GM12878 (cell line): ENCODE measurements around the gene SORCS2. TPM values are rescaled to one million over a fixed set of nuclear protein-coding genes. Genes with fewer than 3 reads are reported as not detected.

Source experiments
- ATAC-seq: fragments of 200-7000 bp; cut with Tn5 transposase; 3 replicates; pipeline ENCODE4 v1.9.1; 2020; ENCODE audit warnings: mild to moderate bottlenecking, moderate library complexity
- BruUV-seq: library from RNA; stranded (reverse); fragments of 400-500 nt; replicated peaks from 2 replicates; lab custom pipeline; 2021; lab: Mats Ljungman, UMichigan
- CTCF ChIA-PET: fragments of 300-600 bp; sonication (Branson Sonifier 250); formaldehyde crosslinking; extraction: SDS; loops from one replicate; lab custom pipeline; 2021; ENCODE audit warnings: inconsistent platforms; lab: Yijun Ruan, JAX
- POLR2A ChIA-PET: fragments of 350-600 bp; formaldehyde crosslinking; extraction: SDS; loops from one replicate; lab custom pipeline; 2021; ENCODE audit warnings: inconsistent platforms; lab: Charles Lee
- RAD21 ChIA-PET: fragments of 300-600 bp; sonication (Branson Sonifier 250); formaldehyde crosslinking; loops from one replicate; lab custom pipeline; 2023; ENCODE audit warnings: antibody characterized with exemption; ENCODE audit not compliant: unreplicated experiment; lab: Charles Lee
- SMC1A ChIA-PET: fragments of 300-600 bp; sonication (Branson Sonifier 250); formaldehyde crosslinking; loops from one replicate; lab custom pipeline; 2023; ENCODE audit not compliant: unreplicated experiment, uncharacterized antibody; lab: Charles Lee
- DNase-seq: peaks from one replicate; pipeline ENCODE4 v3.0.0-alpha.2; 2011; ENCODE audit warnings: low read depth, low spot score
- FAIRE-seq: peaks from 3 replicates; lab custom pipeline; 2011; peaks lifted over from hg19 to GRCh38; lab: Jason Lieb, UNC
- H2AFZ ChIP-seq: 2 replicates; pipeline ENCODE4 v1.6.0; 2011; ENCODE audit warnings: low read depth, low read length, control low read depth; ENCODE audit not compliant: control insufficient read depth
- H3K27ac ChIP-seq: 2 replicates; pipeline ENCODE4 v1.5.1; 2011; ENCODE audit warnings: control low read depth; ENCODE audit not compliant: control insufficient read depth, insufficient read depth
- H3K27me3 ChIP-seq, 2 experiments: replicated peaks in 1 of 2; 2 replicates each; pipeline versions ENCODE4 v1.6.0 to v1.6.1; 2011; ENCODE audit warnings: low read length in 1 of 2; ENCODE audit not compliant: control insufficient read depth in 2 of 2, insufficient read depth in 2 of 2
- H3K36me3 ChIP-seq, 2 experiments: 2 replicates each; pipeline ENCODE4 v1.5.1; 2011; ENCODE audit warnings: low read length in 1 of 2; ENCODE audit not compliant: control insufficient read depth in 2 of 2, insufficient read depth in 2 of 2
- H3K4me1 ChIP-seq: 2 replicates; pipeline ENCODE4 v1.6.1; 2011; ENCODE audit warnings: mild to moderate bottlenecking, low read length, moderate library complexity, mixed read lengths; ENCODE audit not compliant: control insufficient read depth, insufficient read depth
- H3K4me2 ChIP-seq: 2 replicates; pipeline ENCODE4 v1.6.0; 2011; ENCODE audit warnings: control low read depth; ENCODE audit not compliant: control insufficient read depth, insufficient read depth
- H3K4me3 ChIP-seq: fragments of 200-600 bp; sonication (generic); 2 replicates; pipeline ENCODE4 v1.5.1; 2016
- H3K79me2 ChIP-seq: 2 replicates; pipeline ENCODE4 v1.6.0; 2011; ENCODE audit warnings: low read length; ENCODE audit not compliant: control insufficient read depth, insufficient read depth
- H3K9ac ChIP-seq: 2 replicates; pipeline ENCODE4 v1.8.0; 2011; ENCODE audit warnings: low read length, control low read depth, mixed read lengths; ENCODE audit not compliant: control insufficient read depth, insufficient read depth
- H3K9me3 ChIP-seq: replicated peaks from 3 replicates; pipeline ENCODE4 v1.5.1; 2011; ENCODE audit warnings: mild to moderate bottlenecking, low read length; ENCODE audit not compliant: control insufficient read depth, insufficient read depth
- H4K20me1 ChIP-seq: 2 replicates; pipeline ENCODE4 v1.6.0; 2011; ENCODE audit not compliant: control insufficient read depth, insufficient read depth
- ATF7 ChIP-seq: fragments of 450-650 bp; IDR thresholded peaks from 2 replicates; pipeline ENCODE4 v1.6.1; 2016; ENCODE audit warnings: low read depth, mild to moderate bottlenecking
- BMI1 ChIP-seq: fragments of 450-650 bp; IDR thresholded peaks from 2 replicates; pipeline ENCODE4 v1.6.1; 2016; ENCODE audit warnings: mild to moderate bottlenecking, moderate library complexity, borderline replicate concordance
- FOXK2 ChIP-seq: fragments of 450-650 bp; IDR thresholded peaks from 2 replicates; pipeline ENCODE4 v1.6.1; 2017; ENCODE audit warnings: mild to moderate bottlenecking, moderate library complexity
- IRF4 ChIP-seq: IDR thresholded peaks from 2 replicates; pipeline ENCODE4 v1.6.1; 2011; ENCODE audit warnings: low read depth, low read length
- MEF2A ChIP-seq: IDR thresholded peaks from 2 replicates; pipeline ENCODE4 v1.6.1; 2011; ENCODE audit warnings: low read depth, mild to moderate bottlenecking, low read length, moderate library complexity; ENCODE audit not compliant: insufficient read depth
- RELA ChIP-seq: fragments of 450-650 bp; IDR thresholded peaks from 2 replicates; pipeline ENCODE4 v1.8.0; 2014; ENCODE audit warnings: borderline replicate concordance; ENCODE audit not compliant: partially characterized antibody
- SMAD1 ChIP-seq: fragments of 450-650 bp; IDR thresholded peaks from 2 replicates; pipeline ENCODE4 v1.6.1; 2018; ENCODE audit warnings: mild to moderate bottlenecking, low read depth; ENCODE audit not compliant: partially characterized antibody
- WGBS: methylation state at CpG from one replicate; pipeline ENCODE4 v1.1.6; 2016; ENCODE audit warnings: low lambda C conversion rate; ENCODE audit not compliant: insufficient replicate concordance, insufficient coverage; ENCODE audit errors: missing lambda C conversion rate; 5-methylcytosine and 5-hydroxymethylcytosine counted together
- in situ Hi-C: fragments of 300-500 bp; cut with MboI; formaldehyde crosslinking; loops from 9 replicates; pipeline ENCODE4 v1.14.3; 2018; ENCODE audit warnings: mixed read lengths
- intact Hi-C: fragments of 100-400 bp; cut with micrococcal nuclease; formaldehyde crosslinking; loops from one replicate; pipeline ENCODE4 v1.14.2; 2022; ENCODE audit not compliant: unreplicated experiment
- polyA plus RNA-seq, 11 experiments: library from polyadenylated mRNA; depleted of rRNA in 4 of 11; unstranded in 6 of 11; stranded (reverse) in 5 of 11; fragments of >200 nt; fragmentation: Nextera tagmentation in 4 of 11; fragmentation: Illumina TruSeq in 1 of 11; extraction: Ambion mirVana in 4 of 11; extraction: Trizol in 1 of 11; gene quantifications; 1 replicate in 1 of 11; 2 replicates in 10 of 11; pipeline versions ENCODE4 v1.2.1 to v1.2.3, GENCODE V29; 2011 to 2016; ENCODE audit warnings: inconsistent platforms in 2 of 11, missing spikeins in 2 of 11, low read depth in 1 of 11
- total RNA-seq, 4 experiments: library from RNA; depleted of rRNA in 3 of 4; stranded (reverse); fragments of >200 nt in 3 of 4; fragmentation: Illumina TruSeq in 1 of 4; extraction: Trizol in 1 of 4; gene quantifications; 2 replicates each; pipeline versions ENCODE4 v1.2.1 to v1.2.3, GENCODE V29; 2013 to 2021
- TF ChIP-seq, protein P1 (sequence below): IDR thresholded peaks from 2 replicates; pipeline ENCODE4 v1.6.1; 2011; ENCODE audit warnings: low read depth, mild to moderate bottlenecking, low read length, moderate library complexity, borderline replicate concordance; ENCODE audit errors: extremely low read depth

SORCS2 gene
- total and polyA plus RNA-seq, 10 of the 15 experiments (the other 5 are each of a cell fraction or from before 2014, with no cell fraction given): 0.01 to 0.15 (median 0.05) TPM; not detected in 5

GRCh38 chr4:7419961-7420660 lies 227.8 kb downstream of the SORCS2 start:
- intact Hi-C loops (no loop called here), in situ Hi-C loops (no loop called here)
- Histone ChIP-seq H4K20me1 (no peaks in the 10 kb centered on the region), H3K4me3 (no peak overlapping the region), H3K4me2 (no peak overlapping the region), H3K4me1 (no peaks in the 10 kb centered on the region), H3K36me3 (no peaks in the 10 kb centered on the region), H3K9ac (no peak overlapping the region), H3K9me3 (no peaks in the 10 kb centered on the region), H3K27me3 (no peaks in the 10 kb centered on the region), H2AFZ (no peak overlapping the region), H3K79me2 (no peaks in the 10 kb centered on the region), H3K27ac (no peak overlapping the region)
- DNase-seq: no peak
- RAD21 ChIA-PET: no interaction called here
- TF ChIP-seq BMI1 (no peak), IRF4 (no peak), RELA (no peak), FOXK2 (no peak), SMAD1 (no peak)
- TF ChIP-seq, protein P1, sequence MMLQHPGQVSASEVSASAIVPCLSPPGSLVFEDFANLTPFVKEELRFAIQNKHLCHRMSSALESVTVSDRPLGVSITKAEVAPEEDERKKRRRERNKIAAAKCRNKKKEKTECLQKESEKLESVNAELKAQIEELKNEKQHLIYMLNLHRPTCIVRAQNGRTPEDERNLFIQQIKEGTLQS: no peak
- CTCF ChIA-PET: no interaction called here
- POLR2A ChIA-PET: no interaction called here
- BruUV-seq: no TSS peak
- ATAC-seq: no peak
- WGBS: 0% methylated on average over 4 of the region's 4 CpGs
- SMC1A ChIA-PET: no interaction called here
- FAIRE-seq: no peak

DNA sequence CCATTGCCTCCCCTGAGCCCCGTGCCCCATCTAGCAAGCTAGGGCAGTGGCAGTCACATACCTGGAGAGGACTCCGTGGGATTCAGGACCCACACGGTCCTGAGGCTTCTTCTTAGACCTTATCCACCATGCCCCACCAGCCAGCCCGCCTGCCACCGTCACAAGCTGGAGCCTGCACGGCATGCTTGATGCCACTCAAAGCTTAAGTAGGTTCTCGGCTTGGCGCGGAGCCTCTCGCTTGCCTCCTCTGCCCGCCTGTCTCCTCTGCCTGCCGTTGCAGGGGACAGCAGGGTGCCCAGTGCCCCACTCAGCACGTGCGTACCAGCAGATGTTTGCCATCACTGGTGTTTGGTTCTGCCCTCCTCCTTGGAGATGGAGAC lies 228.3 kb downstream of the SORCS2 start:
- RAD21 ChIA-PET: no interaction called here
- in situ Hi-C loops: no loop called here
- 30% methylated on average over 14 of the region's 14 CpGs for WGBS
- no TSS peak for BruUV-seq
- Histone ChIP-seq H3K36me3 (no peaks in the 10 kb centered on the region), H4K20me1 (no peaks in the 10 kb centered on the region), H3K4me1 (no peaks in the 10 kb centered on the region), H3K9me3 (no peaks in the 10 kb centered on the region), H3K27ac (no peak overlapping the region), H2AFZ (no peak overlapping the region), H3K27me3 (no peaks in the 10 kb centered on the region), H3K4me2 (no peak overlapping the region), H3K79me2 (no peaks in the 10 kb centered on the region), H3K4me3 (no peak overlapping the region), H3K9ac (no peak overlapping the region)
- DNase-seq (no peak), ATAC-seq (no peak), FAIRE-seq (no peak)
- POLR2A ChIA-PET: no interaction called here
- intact Hi-C loops: no loop called here
- SMC1A ChIA-PET: no interaction called here
- CTCF ChIA-PET: no interaction called here
- TF ChIP-seq MEF2A: no peak
- no peak for TF ChIP-seq ATF7
